OCI-LY1 (cell line): ENCODE measurements around the gene ACOT9.

ENCODE experiments used
- H2AFZ ChIP-seq: fragments of 200-600 bp; sonication (generic), shearing (Covaris generic); 2 replicates; pipeline ENCODE4 v1.6.0; 2014; ENCODE audit warnings: antibody characterized with exemption, mild to moderate bottlenecking, low read length
- H3F3A ChIP-seq: fragments of 200-600 bp; sonication (generic), shearing (Covaris generic); 2 replicates; pipeline ENCODE4 v1.6.0; 2014; ENCODE audit warnings: mild to moderate bottlenecking, antibody characterized with exemption, low read length, moderate library complexity; ENCODE audit not compliant: insufficient read depth
- H3K27ac ChIP-seq: fragments of 200-600 bp; sonication (generic); 2 replicates; pipeline ENCODE4 v1.5.1; 2014; ENCODE audit warnings: low read length, mixed run types, mild to moderate bottlenecking, low read depth; ENCODE audit not compliant: poor library complexity, severe bottlenecking
- H3K27me3 ChIP-seq: fragments of 200-600 bp; sonication (generic); 2 replicates; pipeline ENCODE4 v1.6.0; 2014; ENCODE audit warnings: antibody characterized with exemption, mild to moderate bottlenecking, low read length, moderate library complexity; ENCODE audit not compliant: insufficient read depth
- H3K36me3 ChIP-seq: fragments of 200-600 bp; sonication (generic); 2 replicates; pipeline ENCODE4 v1.6.1; 2014; ENCODE audit warnings: mild to moderate bottlenecking, antibody characterized with exemption, low read length, moderate library complexity, mixed read lengths; ENCODE audit not compliant: insufficient read depth
- H3K4me1 ChIP-seq: fragments of 200-600 bp; sonication (generic); 2 replicates; pipeline ENCODE4 v1.5.1; 2014; ENCODE audit warnings: mild to moderate bottlenecking, low read length, moderate library complexity; ENCODE audit not compliant: insufficient read depth, severe bottlenecking
- H3K4me2 ChIP-seq: fragments of 200-600 bp; sonication (generic), shearing (Covaris generic); 2 replicates; pipeline ENCODE4 v1.6.1; 2014; ENCODE audit warnings: low read length
- H3K4me3 ChIP-seq: fragments of 200-600 bp; sonication (generic); 2 replicates; pipeline ENCODE4 v1.5.1; 2014; ENCODE audit warnings: low read length, low read depth, mild to moderate bottlenecking, mixed read lengths; ENCODE audit not compliant: poor library complexity, severe bottlenecking
- H3K79me2 ChIP-seq: fragments of 200-600 bp; shearing (Covaris generic); 2 replicates; pipeline ENCODE4 v1.6.1; 2016; ENCODE audit warnings: mixed run types, low read length, mixed read lengths; ENCODE audit not compliant: insufficient read depth
- H3K9ac ChIP-seq: fragments of 200-600 bp; sonication (generic), shearing (Covaris generic); 2 replicates; pipeline ENCODE4 v1.6.1; 2014; ENCODE audit warnings: mild to moderate bottlenecking, low read length, mixed read lengths
- H3K9me2 ChIP-seq: fragments of 200-600 bp; sonication (generic), shearing (Covaris generic); 2 replicates; pipeline ENCODE4 v1.6.1; 2014; ENCODE audit warnings: low read depth, mild to moderate bottlenecking, low read length, mixed read lengths
- H3K9me3 ChIP-seq: fragments of 200-600 bp; shearing (Covaris generic); 2 replicates; pipeline ENCODE4 v1.6.1; 2014; ENCODE audit warnings: low read length, mixed read lengths
- H4K20me1 ChIP-seq: fragments of 200-600 bp; sonication (generic), shearing (Covaris generic); 2 replicates; pipeline ENCODE4 v1.6.0; 2016; ENCODE audit warnings: mild to moderate bottlenecking, low read length; ENCODE audit not compliant: insufficient read depth
- EZH2 ChIP-seq: fragments of 200-600 bp; sonication (generic), shearing (Covaris generic); IDR thresholded peaks from 2 replicates; pipeline ENCODE4 v1.8.0; 2017; ENCODE audit warnings: borderline replicate concordance, mixed run types, mild to moderate bottlenecking, antibody characterized with exemption, low read length, moderate library complexity, mixed read lengths
- TF ChIP-seq, protein P1 (sequence below): fragments of 200-600 bp; sonication (generic), shearing (Covaris generic); IDR thresholded peaks from 2 replicates; pipeline ENCODE4 v1.5.1; 2017; ENCODE audit warnings: mild to moderate bottlenecking, antibody characterized with exemption, low read length, moderate library complexity, mixed read lengths

ACOT9 gene

DNA sequence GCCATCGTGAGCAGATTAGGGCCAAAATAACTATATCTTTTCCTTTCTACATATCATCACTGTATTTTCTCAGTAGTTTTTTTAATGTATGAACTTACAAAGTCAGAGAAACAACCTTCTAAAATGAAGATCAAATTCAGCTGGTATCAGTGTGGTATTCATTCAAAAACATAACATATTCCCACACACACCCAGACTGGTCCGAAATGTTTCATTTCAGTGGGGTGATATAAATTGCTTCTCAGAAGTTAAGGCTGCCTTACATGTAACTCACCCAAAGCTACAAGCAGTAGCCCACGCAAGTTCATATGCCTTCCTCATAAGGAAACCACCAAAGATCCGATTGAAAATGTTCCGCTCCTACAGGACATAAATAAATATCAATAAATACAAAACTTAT, 37.8 kb downstream of the ACOT9 start:
- Histone ChIP-seq H3F3A (no peaks in the 10 kb centered on the region), H3K4me1 (no peaks in the 10 kb centered on the region)
- no peak for TF ChIP-seq EZH2
- TF ChIP-seq, protein P1, sequence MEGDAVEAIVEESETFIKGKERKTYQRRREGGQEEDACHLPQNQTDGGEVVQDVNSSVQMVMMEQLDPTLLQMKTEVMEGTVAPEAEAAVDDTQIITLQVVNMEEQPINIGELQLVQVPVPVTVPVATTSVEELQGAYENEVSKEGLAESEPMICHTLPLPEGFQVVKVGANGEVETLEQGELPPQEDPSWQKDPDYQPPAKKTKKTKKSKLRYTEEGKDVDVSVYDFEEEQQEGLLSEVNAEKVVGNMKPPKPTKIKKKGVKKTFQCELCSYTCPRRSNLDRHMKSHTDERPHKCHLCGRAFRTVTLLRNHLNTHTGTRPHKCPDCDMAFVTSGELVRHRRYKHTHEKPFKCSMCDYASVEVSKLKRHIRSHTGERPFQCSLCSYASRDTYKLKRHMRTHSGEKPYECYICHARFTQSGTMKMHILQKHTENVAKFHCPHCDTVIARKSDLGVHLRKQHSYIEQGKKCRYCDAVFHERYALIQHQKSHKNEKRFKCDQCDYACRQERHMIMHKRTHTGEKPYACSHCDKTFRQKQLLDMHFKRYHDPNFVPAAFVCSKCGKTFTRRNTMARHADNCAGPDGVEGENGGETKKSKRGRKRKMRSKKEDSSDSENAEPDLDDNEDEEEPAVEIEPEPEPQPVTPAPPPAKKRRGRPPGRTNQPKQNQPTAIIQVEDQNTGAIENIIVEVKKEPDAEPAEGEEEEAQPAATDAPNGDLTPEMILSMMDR = no peak

DNA sequence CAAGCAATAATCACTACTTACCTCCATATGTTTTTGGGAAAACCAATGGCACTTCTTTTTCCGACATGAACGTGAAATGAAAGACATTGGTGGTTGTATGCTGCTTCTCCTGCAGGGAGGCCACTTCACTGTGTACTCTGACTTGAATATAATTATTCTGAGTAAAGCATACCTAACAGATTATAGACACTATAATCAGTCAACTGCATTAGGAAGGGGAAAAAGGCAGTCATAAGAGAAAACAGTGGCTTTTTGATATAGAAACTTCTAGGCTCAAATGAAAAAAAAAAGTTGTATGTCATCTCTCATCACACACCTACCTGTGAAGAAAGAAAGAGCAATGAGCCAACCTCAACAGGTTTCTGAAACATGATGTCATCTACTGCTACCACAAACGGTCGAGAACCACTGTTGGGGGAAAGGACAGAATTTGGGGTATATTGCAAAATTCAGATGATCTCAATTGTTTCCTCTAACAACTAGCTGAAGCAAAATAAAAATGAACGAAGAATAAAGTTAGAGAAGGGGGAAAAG, 38.3 kb downstream of the ACOT9 start:
- 0 out of 2 replicates have a peak, but pooled peaks cover 5% of the 10 kb centered on the region for H3K36me3 ChIP-seq

More for the DNA sequence above, 37.8 kb downstream of the ACOT9 start:
- Histone ChIP-seq H3K4me3 (no peak overlapping the region), H3K4me2 (no peak overlapping the region), H3K9me3 (no peaks in the 10 kb centered on the region), H3K9ac (no peak overlapping the region), H3K36me3 (0 out of 2 replicates have a peak, but pooled peaks cover 5% of the 10 kb centered on the region), H3K9me2 (no peaks in the 10 kb centered on the region), H3K27ac (no peak overlapping the region), H4K20me1 (no peaks in the 10 kb centered on the region), H3K79me2 (no peaks in the 10 kb centered on the region), H3K27me3 (no peaks in the 10 kb centered on the region), H2AFZ (no peak overlapping the region)

GRCh38 chrX:23699636-23700194, 43.4 kb downstream of the ACOT9 start:
- H3F3A ChIP-seq = no peaks in the 10 kb centered on the region
- H3K9me2 ChIP-seq = no peaks in the 10 kb centered on the region
- H3K79me2 ChIP-seq = no peaks in the 10 kb centered on the region
- H3K4me1 ChIP-seq = no peaks in the 10 kb centered on the region
- H3K4me3 ChIP-seq = no peak overlapping the region
- H3K36me3 ChIP-seq = no peaks in the 10 kb centered on the region
- no peak for TF ChIP-seq EZH2
- no peaks in the 10 kb centered on the region for H4K20me1 ChIP-seq
- no peaks in the 10 kb centered on the region for H3K9me3 ChIP-seq
- H3K27me3 ChIP-seq = no peaks in the 10 kb centered on the region
- H3K9ac ChIP-seq = no peak overlapping the region
- H3K4me2 ChIP-seq = no peak overlapping the region
- H3K27ac ChIP-seq = no peak overlapping the region
- H2AFZ ChIP-seq = no peak overlapping the region

More for the DNA sequence above, 38.3 kb downstream of the ACOT9 start:
- TF ChIP-seq, protein P1 = no peak
- TF ChIP-seq EZH2 = no peak
- Histone ChIP-seq H3K27me3 (no peaks in the 10 kb centered on the region), H3K4me3 (no peak overlapping the region), H3K4me1 (no peaks in the 10 kb centered on the region), H3F3A (no peaks in the 10 kb centered on the region), H3K4me2 (no peak overlapping the region), H3K27ac (no peak overlapping the region), H3K9me2 (no peaks in the 10 kb centered on the region), H3K9me3 (no peaks in the 10 kb centered on the region), H3K9ac (no peak overlapping the region), H4K20me1 (no peaks in the 10 kb centered on the region), H3K79me2 (no peaks in the 10 kb centered on the region), H2AFZ (no peak overlapping the region)

- no peak overlapping the region for H2AFZ ChIP-seq
- no peaks in the 10 kb centered on the region for H3K9me2 ChIP-seq
- no peak for TF ChIP-seq EZH2
- TF ChIP-seq, protein P1 = peak; percentile 16; the same call in 1 of the 2 replicates
- H3K4me2 ChIP-seq = no peak overlapping the region
- no peak overlapping the region for H3K4me3 ChIP-seq
- no peaks in the 10 kb centered on the region for H3K79me2 ChIP-seq
- no peaks in the 10 kb centered on the region for H3K36me3 ChIP-seq
- no peaks in the 10 kb centered on the region for H4K20me1 ChIP-seq
- no peaks in the 10 kb centered on the region for H3K9me3 ChIP-seq
- no peaks in the 10 kb centered on the region for H3K27me3 ChIP-seq
- H3K4me1 ChIP-seq = no peaks in the 10 kb centered on the region
- H3K27ac ChIP-seq = no peak overlapping the region
- no peaks in the 10 kb centered on the region for H3F3A ChIP-seq
- H3K9ac ChIP-seq = no peak overlapping the region
These were observed 48.5 kb downstream of the ACOT9 start for GRCh38 chrX:23694606-23695005.
